PC-3 (cell line): ENCODE data around the gene SLC5A5. TPM values are rescaled to one million over a fixed set of nuclear protein-coding genes. Genes with fewer than 3 reads are reported as not detected.
"Not testable (repeated sequence)": the region's sequence is repeated elsewhere in the genome, so short reads cannot be mapped to it uniquely, and the experiment has no call there.

ENCODE experiments used
- ATAC-seq: fragments of 200-7000 bp; cut with Tn5 transposase; 2 replicates; pipeline ENCODE4 v1.9.1; 2020; ENCODE audit warnings: mild to moderate bottlenecking, moderate library complexity
- BruUV-seq: library from RNA; stranded (reverse); fragments of 400-500 nt; replicated peaks from 2 replicates; lab custom pipeline; 2021; lab: Mats Ljungman, UMichigan
- CTCF ChIA-PET: fragments of 300-600 bp; sonication (Branson Sonifier 250); formaldehyde crosslinking; loops from one replicate; lab custom pipeline; 2022; ENCODE audit warnings: antibody characterized with exemption; lab: Charles Lee
- POLR2A ChIA-PET: fragments of 300-600 bp; sonication (Branson Sonifier 250); formaldehyde crosslinking; loops from one replicate; lab custom pipeline; 2022; ENCODE audit warnings: antibody characterized with exemption; ENCODE audit not compliant: unreplicated experiment; lab: Charles Lee
- DNase-seq: peaks from one replicate; pipeline ENCODE4 v3.0.0-alpha.2; 2015
- H2AFZ ChIP-seq: fragments of 300-600 bp; sonication (generic); 2 replicates; pipeline ENCODE4 v1.6.0; 2016; ENCODE audit warnings: antibody characterized with exemption, low read length
- H3F3A ChIP-seq: fragments of 300-600 bp; sonication (generic); one replicate; pipeline ENCODE4 v1.6.0; 2017; ENCODE audit warnings: antibody characterized with exemption, low read length, control low read depth, mild to moderate bottlenecking; ENCODE audit not compliant: unreplicated experiment
- H3K27ac ChIP-seq: fragments of 300-600 bp; sonication (generic); 2 replicates; pipeline ENCODE4 v1.5.1; 2016; ENCODE audit warnings: mild to moderate bottlenecking, low read length
- H3K27me3 ChIP-seq: fragments of 300-600 bp; sonication (generic); 2 replicates; pipeline ENCODE4 v1.6.1; 2016; ENCODE audit warnings: low read length, mixed read lengths
- H3K36me3 ChIP-seq: fragments of 300-600 bp; sonication (generic); 2 replicates; pipeline ENCODE4 v1.6.1; 2016; ENCODE audit warnings: low read depth, mixed run types, low read length, mixed read lengths
- H3K4me1 ChIP-seq: fragments of 300-600 bp; sonication (generic); 2 replicates; pipeline ENCODE4 v1.5.1; 2016; ENCODE audit warnings: low read length; ENCODE audit not compliant: insufficient read depth
- H3K4me2 ChIP-seq: fragments of 300-600 bp; sonication (generic); 2 replicates; pipeline ENCODE4 v1.6.0; 2016; ENCODE audit warnings: low read length
- H3K4me3 ChIP-seq: fragments of 300-600 bp; sonication (generic); 2 replicates; pipeline ENCODE4 v1.5.1; 2016; ENCODE audit warnings: mild to moderate bottlenecking, low read length, mixed read lengths
- H3K79me2 ChIP-seq: fragments of 300-600 bp; sonication (generic); 2 replicates; pipeline ENCODE4 v1.6.1; 2017; ENCODE audit warnings: low read length, mixed read lengths
- H3K9ac ChIP-seq: fragments of 300-600 bp; sonication (generic); 2 replicates; pipeline ENCODE4 v1.6.0; 2016; ENCODE audit warnings: mild to moderate bottlenecking, low read length
- H3K9me2 ChIP-seq: fragments of 300-600 bp; sonication (generic); replicated peaks from 2 replicates; pipeline ENCODE4 v1.6.1; 2016; ENCODE audit warnings: mixed run types, low read length, mixed read lengths
- H3K9me3 ChIP-seq: fragments of 300-600 bp; sonication (generic); 2 replicates; pipeline ENCODE4 v1.6.1; 2016; ENCODE audit warnings: low read length, mixed read lengths
- H4K20me1 ChIP-seq: fragments of 300-600 bp; sonication (generic); 2 replicates; pipeline ENCODE4 v1.6.1; 2016; ENCODE audit warnings: low read length, mixed read lengths
- CTCF ChIP-seq: fragments of 300-600 bp; sonication (generic); conservative IDR thresholded peaks from 2 replicates; pipeline ENCODE4 v1.5.1; 2017; ENCODE audit warnings: antibody characterized with exemption, low read depth, mild to moderate bottlenecking, low read length
- EZH2 ChIP-seq: fragments of 300-600 bp; sonication (generic); IDR thresholded peaks from one replicate; pipeline ENCODE4 v1.6.1; 2017; ENCODE audit warnings: antibody characterized with exemption, mild to moderate bottlenecking, low read length; ENCODE audit not compliant: unreplicated experiment
- EZH2phosphoT487 ChIP-seq: fragments of 300-600 bp; sonication (generic); IDR thresholded peaks from 2 replicates; pipeline ENCODE4 v1.6.1; 2018; ENCODE audit warnings: mild to moderate bottlenecking, antibody characterized with exemption, low read length, borderline replicate concordance
- intact Hi-C: fragments of 100-400 bp; cut with micrococcal nuclease; formaldehyde crosslinking; loops from 2 replicates; pipeline ENCODE4 v1.9.0; 2023
- total RNA-seq: library from RNA; depleted of rRNA; stranded (reverse); fragments of >200 nt; gene quantifications from 2 replicates; pipeline ENCODE4 v1.2.3, GENCODE V29; 2014

The SLC5A5 gene
- total RNA-seq, 1 experiment from 2014 or later = not detected

- ChIA-PET CTCF (no interaction called here), POLR2A (no interaction called here)
- no peak overlapping the region for H3K27ac ChIP-seq
- H3F3A ChIP-seq = no peaks in the 10 kb centered on the region
- no peaks in the 10 kb centered on the region for H3K9me3 ChIP-seq
- peaks cover 6% of the 10 kb centered on the region for H3K4me1 ChIP-seq
- no TSS peak for BruUV-seq
- no peaks in the 10 kb centered on the region for H4K20me1 ChIP-seq
- TF ChIP-seq EZH2phosphoT487 (no peak), CTCF (no peak), EZH2 (no peak)
- no peak for ATAC-seq
- no peaks in the 10 kb centered on the region for H3K36me3 ChIP-seq
- intact Hi-C loops = no loop called here
- no peaks in the 10 kb centered on the region for H3K79me2 ChIP-seq
- no peaks in the 10 kb centered on the region for H3K27me3 ChIP-seq
- no peak for DNase-seq
- no peak overlapping the region for H3K9ac ChIP-seq
- no peaks in the 10 kb centered on the region for H3K9me2 ChIP-seq
- H3K4me2 ChIP-seq = no peak overlapping the region
- no peak overlapping the region for H3K4me3 ChIP-seq
- H2AFZ ChIP-seq = no peak overlapping the region
Measured at GRCh38 chr19:17910791-17911360, 39.1 kb downstream of the SLC5A5 start.

GRCh38 chr19:17915940-17916593, 44.3 kb downstream of the SLC5A5 start:
- Histone ChIP-seq H4K20me1 (no peaks in the 10 kb centered on the region), H3K4me2 (peak overlapping the region; percentile 72), H3K4me1 (peaks cover 14% of the 10 kb centered on the region), H3K79me2 (no peaks in the 10 kb centered on the region), H3K27me3 (no peaks in the 10 kb centered on the region), H3K9me3 (no peaks in the 10 kb centered on the region), H3F3A (no peaks in the 10 kb centered on the region), H3K9ac (peak overlapping the region; percentile 37), H3K36me3 (no peaks in the 10 kb centered on the region), H3K9me2 (no peaks in the 10 kb centered on the region), H2AFZ (peak overlapping the region; percentile 22; the same call in 1 of the 2 replicates), H3K27ac (peak overlapping the region; percentile 73), H3K4me3 (peak overlapping the region; percentile 22; the same call in 1 of the 2 replicates)
- CTCF ChIA-PET = no interaction called here
- TF ChIP-seq CTCF (no peak), EZH2phosphoT487 (no peak), EZH2 (no peak)
- DNase-seq = peak; percentile 89
- POLR2A ChIA-PET = no interaction called here
- peak; percentile 98 for ATAC-seq
- BruUV-seq = no TSS peak
- intact Hi-C loops = no loop called here

- POLR2A ChIA-PET, H3K4me3 ChIP-seq, BruUV-seq: not testable (repeated sequence)
Measured at GRCh38 chr19:17918151-17918550, 46.4 kb downstream of the SLC5A5 start.

GRCh38 chr19:17919122-17919521, 47.4 kb downstream of the SLC5A5 start:
- H3K79me2 ChIP-seq, H3K27ac ChIP-seq, H3K4me3 ChIP-seq, DNase-seq, POLR2A ChIA-PET, H4K20me1 ChIP-seq, BruUV-seq, H3K27me3 ChIP-seq, H3K9ac ChIP-seq, ATAC-seq, H3K4me2 ChIP-seq, H3K9me2 ChIP-seq, H3F3A ChIP-seq, intact Hi-C loops, H2AFZ ChIP-seq, H3K36me3 ChIP-seq, H3K9me3 ChIP-seq: not testable (repeated sequence)
- CTCF ChIA-PET = interaction anchor here (0.6 kb wide), 1 partner anchor 194 kb away, joined by 3 read pairs; no protein-coding TSS in a partner anchor
- peaks cover 14% of the 10 kb centered on the region for H3K4me1 ChIP-seq

More at GRCh38 chr19:17918151-17918550, 46.4 kb downstream of the SLC5A5 start:
- H3K27me3 ChIP-seq, ATAC-seq, H3K9me3 ChIP-seq, CTCF ChIA-PET, H3K9ac ChIP-seq, intact Hi-C loops, H3F3A ChIP-seq, H3K36me3 ChIP-seq, H4K20me1 ChIP-seq, H3K79me2 ChIP-seq, H3K9me2 ChIP-seq, H3K4me2 ChIP-seq, H3K27ac ChIP-seq, H2AFZ ChIP-seq, DNase-seq: not testable (repeated sequence)
- peaks cover 14% of the 10 kb centered on the region for H3K4me1 ChIP-seq
